AG10803 (cell line): Measurements from ENCODE around the gene CDK3.
A peak's percentile ranks its signal among the peaks of the same experiment; 100 is the strongest.
"Not testable (repeated sequence)": the region's sequence is repeated elsewhere in the genome, so short reads cannot be mapped to it uniquely, and the experiment has no call there.

Source experiments
- DNase-seq: peaks from one replicate; pipeline ENCODE4 v3.0.0; 2010; ENCODE audit warnings: low read depth
- H3K4me3 ChIP-seq: 2 replicates; pipeline ENCODE4 v1.5.1; 2011; ENCODE audit warnings: mild to moderate bottlenecking, low read length, control low read depth
- CTCF ChIP-seq: conservative IDR thresholded peaks from 2 replicates; pipeline ENCODE4 v1.5.1; 2011; ENCODE audit warnings: mild to moderate bottlenecking, low read length, control low read depth, inconsistent platforms

The CDK3 gene

DNA sequence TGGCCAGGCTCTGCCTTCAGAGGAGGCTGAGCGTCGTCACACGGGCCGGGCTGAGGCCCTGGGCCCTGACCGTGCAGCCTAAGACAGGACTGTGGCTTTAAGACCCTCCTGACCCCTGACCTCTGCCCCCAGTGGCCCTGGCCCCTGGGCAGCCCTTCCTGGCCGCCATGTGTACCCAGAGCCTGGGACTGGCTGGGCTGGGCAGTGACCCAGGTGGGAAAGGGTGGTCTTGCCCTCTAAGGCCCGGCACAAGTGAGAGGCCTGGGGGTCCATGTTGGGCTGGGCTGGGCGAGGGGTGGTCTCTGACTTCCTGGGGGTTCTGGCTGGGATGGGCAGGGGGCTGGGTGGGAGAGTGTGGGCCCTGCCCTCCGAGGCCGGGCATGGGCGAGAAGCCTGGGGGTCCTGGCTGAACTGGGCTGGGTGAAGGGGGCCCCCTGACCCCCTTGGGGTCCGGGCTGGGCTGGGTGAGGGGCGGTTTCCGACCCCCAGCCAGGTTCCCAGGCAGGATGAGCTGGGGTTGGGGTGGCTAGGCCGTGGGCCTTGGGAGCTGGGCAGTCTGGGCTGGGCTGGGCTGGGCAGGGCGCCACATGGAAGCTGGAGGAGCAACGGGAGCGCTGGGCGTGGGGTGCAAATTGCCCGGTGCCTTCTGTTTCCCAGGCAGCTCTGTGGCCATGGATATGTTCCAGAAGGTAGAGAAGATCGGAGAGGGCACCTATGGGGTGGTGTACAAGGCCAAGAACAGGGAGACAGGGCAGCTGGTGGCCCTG lies at the start of gene CDK3:
Gene CDK3, plus strand, starts transcription at position 101 of the 767 bp plus-strand sequence. Its CDS starts 571 bp downstream, at position 672.
- TF ChIP-seq CTCF, result no peak
- no peak within 1 kb of the TSS for H3K4me3 ChIP-seq
- DNase-seq, result no peak

- DNase-seq, result peak; percentile 31
- H3K4me3 ChIP-seq, result no peak overlapping the region
- no peak for TF ChIP-seq CTCF
Measured at GRCh38 chr17:75950855-75951554, 49.6 kb upstream of the CDK3 start.

DNA sequence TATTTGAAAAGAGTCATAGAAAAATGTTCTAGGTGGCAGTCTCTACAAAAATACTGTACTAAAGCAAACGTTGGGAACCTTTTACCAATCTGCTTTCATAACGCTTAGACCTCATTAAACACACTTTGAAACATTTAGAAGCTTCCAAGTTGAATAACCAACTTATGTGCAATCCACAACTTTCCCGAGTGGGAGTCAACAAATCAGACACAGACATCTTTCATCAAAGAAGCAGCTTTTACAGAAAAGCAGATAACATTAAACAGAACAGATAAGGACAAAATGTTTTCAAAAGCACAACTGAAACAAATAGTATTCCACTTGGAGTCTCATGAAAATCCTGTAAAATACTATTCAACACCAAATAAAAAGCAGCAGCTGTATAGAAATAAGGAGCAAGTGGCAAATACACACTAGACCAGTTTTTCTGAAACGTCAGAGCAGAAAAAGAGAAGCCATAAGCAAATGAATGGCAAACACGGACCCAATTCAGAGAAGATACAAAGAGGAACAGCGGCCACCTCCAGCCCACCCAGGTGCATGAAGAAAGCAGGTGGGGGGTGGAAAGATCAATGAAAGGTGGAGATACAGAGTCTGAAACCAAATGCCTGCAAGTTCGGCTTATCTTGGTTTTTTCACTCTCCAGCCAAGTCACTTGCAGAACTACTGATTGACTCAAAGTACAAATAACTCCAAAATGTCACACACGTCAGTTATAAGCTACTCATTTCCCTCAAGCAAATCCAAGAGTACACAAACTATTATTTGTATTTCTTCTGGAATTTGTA lies 41.4 kb upstream of the CDK3 start:
- H3K4me3 ChIP-seq, result no peak overlapping the region
- no peak for TF ChIP-seq CTCF
- DNase-seq, result no peak

- no peak overlapping the region for H3K4me3 ChIP-seq
- no peak for DNase-seq
- TF ChIP-seq CTCF, result no peak
Measured at GRCh38 chr17:75959839-75960511, 40.7 kb upstream of the CDK3 start.

DNA sequence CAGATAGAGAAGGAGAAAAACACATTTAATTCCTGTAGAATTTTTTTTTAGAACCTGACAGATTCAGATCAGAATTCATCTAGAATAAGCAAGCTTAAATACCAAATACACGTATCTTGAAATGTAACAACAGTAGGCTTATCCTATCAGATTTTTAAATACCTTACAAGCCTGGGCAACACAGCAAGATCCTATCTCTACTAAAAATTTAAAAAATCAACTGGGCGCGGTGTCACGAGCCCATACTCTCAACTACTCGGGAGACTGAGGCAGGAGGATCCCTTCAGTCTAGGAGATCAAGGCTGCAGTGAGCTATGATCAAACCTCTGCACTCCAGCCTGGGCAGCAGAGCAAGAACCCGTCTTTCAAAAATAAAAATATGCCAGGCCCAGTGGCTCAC lies 35.2 kb upstream of the CDK3 start:
- no peak overlapping the region for H3K4me3 ChIP-seq
- TF ChIP-seq CTCF, result no peak
- no peak for DNase-seq

DNA sequence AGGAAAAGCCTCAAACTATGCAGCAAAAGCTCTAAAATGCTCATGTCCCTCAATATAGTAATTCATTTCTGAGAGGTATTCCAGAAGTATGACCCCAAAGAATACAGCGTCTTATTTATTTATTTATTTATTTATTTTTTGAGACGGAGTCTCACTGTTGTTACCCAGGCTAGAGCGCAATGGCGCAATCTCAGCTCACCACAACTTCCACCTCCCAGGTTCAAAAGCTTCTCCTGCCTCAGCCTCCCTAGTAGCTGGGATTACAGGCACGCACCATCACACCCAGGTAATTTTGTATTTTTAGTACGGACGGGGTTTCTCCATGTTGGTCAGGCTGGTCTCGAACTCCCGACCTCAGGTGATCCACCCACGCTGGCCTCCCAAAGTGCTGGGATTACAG lies 31.6 kb upstream of the CDK3 start:
- not testable (repeated sequence) for DNase-seq, H3K4me3 ChIP-seq

DNA sequence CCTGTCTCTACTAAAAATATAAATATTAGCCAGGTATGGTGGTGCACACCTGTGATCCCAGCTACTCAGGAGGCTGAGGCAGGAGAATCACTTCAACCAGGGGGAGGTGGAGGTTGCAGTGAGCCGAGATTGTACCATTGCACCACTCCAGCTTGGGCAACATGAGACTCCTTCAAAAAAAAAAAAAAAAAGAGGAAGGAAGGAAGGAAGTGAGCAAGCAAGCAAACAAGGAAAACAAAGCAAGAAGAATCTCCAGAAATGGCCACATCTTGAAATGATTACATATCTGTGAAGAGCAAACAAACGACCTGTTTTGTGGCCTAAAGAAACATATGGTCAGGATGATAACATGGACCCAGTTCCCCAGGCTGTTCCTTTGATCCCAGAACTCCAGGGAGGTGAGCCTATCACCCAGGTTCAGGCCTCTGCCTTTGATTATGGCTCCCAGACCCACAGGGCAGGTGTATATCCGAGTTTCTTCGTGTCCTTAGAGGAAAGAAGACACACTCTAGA lies 30.6 kb upstream of the CDK3 start:
- TF ChIP-seq CTCF, result no peak
- no peak overlapping the region for H3K4me3 ChIP-seq
- DNase-seq, result peak; percentile 67
